CD4-positive, alpha-beta T cell treated with Interleukin-6 at 100 ng/mL for 8 hours (primary cell): ENCODE data around the gene SLC1A2.

ENCODE experiments used
- DNase-seq: peaks from one replicate; pipeline ENCODE4 v3.0.0-alpha.2; 2020; ENCODE audit warnings: mixed read lengths, low spot score

Gene SLC1A2

GRCh38 chr11:35324981-35325380 lies 94.4 kb downstream of the SLC1A2 start:
- DNase-seq: no peak

- no peak for DNase-seq
Observed at GRCh38 chr11:35324183-35324886, 95.0 kb downstream of the SLC1A2 start.

DNA sequence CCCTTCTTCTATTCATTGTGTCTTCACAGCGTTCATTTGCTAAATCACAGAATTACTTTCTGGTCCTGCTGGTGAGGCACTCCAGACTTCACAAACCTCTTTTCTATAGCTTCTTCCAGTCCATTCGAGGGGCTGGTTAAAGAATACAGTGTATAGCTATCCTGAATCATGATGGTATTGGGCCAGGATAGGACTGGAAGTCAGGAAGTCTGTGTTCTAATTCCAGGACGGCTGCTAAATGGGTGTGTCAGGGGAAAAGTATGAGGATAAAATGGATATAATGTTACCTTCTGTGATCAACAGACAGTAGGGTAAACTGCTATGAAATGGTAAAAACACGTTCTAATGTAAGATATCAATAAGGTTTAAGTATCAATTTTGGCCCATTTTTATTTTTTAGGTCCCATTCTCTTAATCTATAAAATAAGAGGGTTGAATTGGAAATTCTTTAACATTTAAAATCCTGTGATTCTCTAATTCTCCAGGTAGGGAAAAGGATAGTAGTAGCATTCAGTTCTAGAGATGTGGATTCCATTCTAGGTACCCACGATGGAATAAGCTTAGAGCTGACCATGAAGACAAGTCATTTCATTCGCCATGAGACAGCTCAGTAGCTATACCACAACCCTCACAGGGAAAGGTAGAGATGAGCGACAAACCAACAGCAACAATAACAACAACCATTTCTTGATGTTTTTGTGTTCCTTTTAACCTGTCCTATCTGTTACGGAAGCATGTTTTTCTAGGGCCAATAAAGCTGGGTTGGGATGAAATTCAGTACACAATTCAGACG lies 96.1 kb downstream of the SLC1A2 start:
- DNase-seq: no peak

DNA sequence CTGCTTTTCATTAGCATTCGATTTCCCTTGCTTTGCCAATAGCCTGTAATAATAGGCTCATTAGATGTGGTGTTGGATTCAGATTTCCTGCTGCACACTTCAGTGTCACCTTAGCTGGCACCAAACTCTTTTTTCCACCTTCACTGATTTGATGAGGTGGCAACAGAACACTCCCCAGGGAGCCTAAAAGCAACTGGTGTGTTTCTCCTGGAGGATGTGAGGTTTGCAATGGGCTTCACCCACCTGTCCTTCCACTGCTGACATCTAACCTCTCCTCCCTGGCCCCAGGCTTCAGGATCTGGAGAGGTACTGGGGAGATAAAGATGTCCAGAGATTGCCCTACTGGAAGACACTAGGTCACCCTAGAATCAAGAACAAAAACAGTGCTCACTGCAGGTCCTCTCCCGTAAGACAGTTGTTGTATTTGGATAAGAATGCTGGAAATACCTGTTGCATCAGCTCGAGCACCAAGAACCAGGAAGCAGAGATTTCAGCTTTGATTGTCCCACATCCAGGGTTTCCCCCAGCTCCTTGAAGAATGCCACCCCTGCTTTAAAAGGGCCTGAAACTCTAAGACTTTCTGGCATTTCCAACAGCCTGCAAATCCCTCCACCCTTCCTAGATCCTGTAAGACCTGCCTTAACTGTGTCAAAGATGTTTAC lies 96.9 kb downstream of the SLC1A2 start:
- DNase-seq: no peak

DNA sequence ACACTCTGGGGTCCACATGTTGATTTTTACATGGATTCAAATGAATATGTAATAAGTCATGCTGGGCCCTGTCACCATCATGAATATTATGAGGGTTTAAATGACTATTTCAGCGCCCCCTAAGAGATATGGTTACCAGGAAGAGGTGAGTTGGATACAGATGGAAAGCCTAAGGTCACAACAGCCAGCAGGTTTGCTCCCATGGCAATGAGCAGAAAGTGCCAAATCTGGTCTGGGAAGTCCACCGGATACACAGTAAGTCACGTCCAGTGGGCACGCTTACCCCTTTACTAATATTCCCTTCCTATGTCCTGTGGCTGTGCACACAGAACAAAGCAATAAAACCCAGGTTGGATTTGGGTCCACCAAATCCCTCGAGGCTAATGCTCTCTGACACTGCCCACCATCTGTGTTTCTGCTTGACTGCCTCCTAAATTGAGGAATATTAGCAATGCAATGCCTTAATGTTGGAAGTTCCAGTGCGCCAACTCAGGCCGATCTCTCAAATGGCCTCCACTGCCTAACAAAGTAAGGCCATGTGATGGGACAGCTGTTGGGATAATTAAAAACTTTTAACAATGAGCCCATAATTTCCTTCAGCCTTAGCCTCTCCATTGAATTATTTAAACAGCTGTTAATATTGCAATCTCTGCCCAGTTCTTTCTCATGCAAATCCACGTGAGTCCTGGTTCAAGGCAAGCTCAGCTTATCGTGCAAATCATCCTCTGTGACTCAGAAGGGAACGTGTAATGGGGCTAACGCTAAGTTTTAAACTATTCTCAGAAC lies 97.6 kb downstream of the SLC1A2 start:
- no peak for DNase-seq

GRCh38 chr11:35321111-35321510 lies 98.2 kb downstream of the SLC1A2 start:
- no peak for DNase-seq

GRCh38 chr11:35318977-35319925 lies 100.1 kb downstream of the SLC1A2 start:
- no peak for DNase-seq

GRCh38 chr11:35318309-35318708 lies 101.0 kb downstream of the SLC1A2 start:
- no peak for DNase-seq

- DNase-seq: no peak
Observed at GRCh38 chr11:35317253-35317652, 102.1 kb downstream of the SLC1A2 start.

GRCh38 chr11:35316161-35316560 lies 103.2 kb downstream of the SLC1A2 start:
- no peak for DNase-seq

DNA sequence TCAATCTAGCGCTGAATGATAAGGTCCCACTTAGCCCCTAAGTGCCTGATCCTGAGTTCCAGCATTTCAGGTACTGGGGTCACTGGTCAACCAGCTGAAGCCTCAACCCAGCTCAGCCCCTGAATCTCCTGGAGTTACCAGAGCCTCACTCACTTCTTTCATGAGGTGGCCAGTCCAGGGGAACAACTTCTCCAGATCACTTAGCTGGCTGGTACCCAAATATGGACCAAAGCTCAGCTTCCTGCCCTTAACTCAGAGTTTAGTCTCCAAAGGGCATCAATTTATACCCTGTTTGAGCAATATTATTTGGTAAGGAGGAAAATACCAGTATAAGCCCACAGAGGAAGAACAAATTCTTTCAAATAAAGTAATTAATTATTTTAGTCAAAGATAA lies 105.6 kb downstream of the SLC1A2 start:
- DNase-seq: no peak

- no peak for DNase-seq
Observed at GRCh38 chr11:35313066-35313759, 106.1 kb downstream of the SLC1A2 start.

- DNase-seq: no peak
Observed at GRCh38 chr11:35311331-35311730, 108.0 kb downstream of the SLC1A2 start.

GRCh38 chr11:35308157-35308556 lies 111.2 kb downstream of the SLC1A2 start:
- no peak for DNase-seq

GRCh38 chr11:35307221-35307621 lies 112.1 kb downstream of the SLC1A2 start:
- no peak for DNase-seq

DNA sequence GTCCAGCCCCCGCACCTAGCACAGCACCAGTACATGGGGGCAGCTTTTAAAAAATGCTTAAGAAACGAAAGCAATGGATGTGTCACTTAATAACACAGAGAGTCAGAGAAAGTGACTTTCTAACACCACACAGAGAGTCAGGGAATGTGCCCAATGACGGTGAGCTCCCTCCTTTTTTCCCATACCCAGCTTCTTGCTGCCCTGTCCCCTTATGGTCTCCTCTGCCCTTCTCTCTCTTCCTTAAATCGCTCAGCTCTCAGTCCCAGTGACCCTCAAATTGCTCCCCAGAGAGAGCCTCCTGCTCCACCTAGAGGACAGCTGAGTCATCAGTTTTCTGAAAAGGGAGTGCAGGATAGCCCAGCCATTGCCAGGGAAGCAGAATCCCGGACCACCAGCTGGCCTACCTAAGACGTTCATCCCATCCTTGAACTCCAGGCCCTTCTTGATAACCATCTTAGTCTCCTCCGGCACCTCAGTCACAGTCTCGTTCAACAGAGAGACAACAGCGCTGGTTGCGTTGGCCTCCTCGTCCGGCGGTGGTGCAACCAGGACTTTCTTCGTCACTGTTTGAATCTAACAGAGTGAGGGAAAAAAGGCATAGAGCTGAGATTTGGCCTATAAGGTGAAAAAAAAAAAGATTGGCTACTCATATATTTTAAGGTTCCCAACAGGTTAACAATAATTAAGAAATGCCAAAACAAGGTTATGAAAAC lies 113.5 kb downstream of the SLC1A2 start:
- peak; percentile 59 for DNase-seq

DNA sequence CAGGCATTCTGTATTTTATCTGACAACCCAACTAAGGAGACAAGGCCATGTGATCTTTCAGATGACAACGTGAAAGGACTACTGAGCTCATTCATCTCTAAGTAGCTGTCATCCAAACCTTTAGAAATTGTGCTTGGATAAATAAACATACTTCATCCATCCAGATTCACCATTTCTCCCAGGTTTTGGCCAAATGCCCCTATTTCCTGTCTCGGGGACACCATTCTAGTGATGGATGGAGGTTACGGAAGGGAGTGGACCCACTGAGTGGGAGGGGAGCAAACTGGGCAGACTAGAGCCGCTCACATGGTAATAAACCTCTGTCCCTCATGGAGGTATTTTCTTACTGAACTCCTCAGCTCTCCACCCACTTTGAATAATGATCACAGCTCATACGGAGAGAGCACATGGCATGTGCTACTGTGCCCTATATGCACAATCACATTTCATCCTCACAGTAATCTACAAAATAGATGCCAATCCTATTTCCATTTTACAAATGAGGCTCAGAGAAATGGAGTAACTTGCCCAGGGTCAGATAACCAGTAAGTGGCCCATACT lies 114.4 kb downstream of the SLC1A2 start:
- DNase-seq: no peak

GRCh38 chr11:35304386-35304775 lies 115.0 kb downstream of the SLC1A2 start:
- DNase-seq: peak; percentile 15

DNA sequence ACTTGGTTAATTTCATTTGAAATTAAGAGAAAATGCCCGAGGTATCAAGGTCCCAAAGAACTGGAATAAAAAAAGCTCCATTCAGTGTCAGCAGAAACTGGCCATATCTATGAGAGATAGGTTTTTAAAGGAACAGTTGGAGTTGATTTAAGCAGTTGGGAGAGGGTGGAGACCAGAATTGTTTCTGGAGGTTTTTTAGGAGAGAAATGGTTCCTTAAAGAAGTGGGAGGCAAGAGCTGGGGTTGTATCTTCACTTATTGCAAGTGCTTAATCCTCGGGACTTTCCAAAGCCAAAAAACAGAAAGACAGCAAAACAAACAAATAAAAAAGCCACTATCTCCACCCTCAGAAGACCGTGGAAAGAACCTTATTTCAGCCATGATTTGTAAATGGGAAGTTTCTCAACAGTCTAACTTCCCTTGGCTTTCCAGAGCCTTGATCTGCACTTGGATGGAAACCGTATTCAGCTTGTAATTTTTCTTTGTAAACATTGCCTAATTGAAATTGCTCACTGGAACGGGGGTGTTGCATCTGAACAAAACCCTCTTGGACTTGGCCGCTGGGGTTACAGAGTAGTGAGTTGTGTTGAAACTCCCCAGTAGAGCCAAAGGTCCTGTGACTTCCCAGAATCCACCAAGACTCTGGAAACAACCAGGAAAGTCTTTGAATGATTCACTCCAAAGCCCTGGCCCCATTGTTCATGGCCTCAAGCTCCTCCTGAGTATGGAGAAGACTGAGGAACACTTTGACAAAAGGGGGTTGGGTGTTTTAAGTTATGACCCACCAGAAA lies 115.6 kb downstream of the SLC1A2 start:
- DNase-seq: no peak
